HG02610 (cell line): ENCODE measurements around the gene U2AF2.

Experiments used
- ATAC-seq: cut with Tn5 transposase; IDR thresholded peaks from one replicate; pipeline ENCODE4 v1.9.1; 2021; ENCODE audit warnings: mild to moderate bottlenecking, moderate library complexity; ENCODE audit not compliant: unreplicated experiment

Gene U2AF2

DNA sequence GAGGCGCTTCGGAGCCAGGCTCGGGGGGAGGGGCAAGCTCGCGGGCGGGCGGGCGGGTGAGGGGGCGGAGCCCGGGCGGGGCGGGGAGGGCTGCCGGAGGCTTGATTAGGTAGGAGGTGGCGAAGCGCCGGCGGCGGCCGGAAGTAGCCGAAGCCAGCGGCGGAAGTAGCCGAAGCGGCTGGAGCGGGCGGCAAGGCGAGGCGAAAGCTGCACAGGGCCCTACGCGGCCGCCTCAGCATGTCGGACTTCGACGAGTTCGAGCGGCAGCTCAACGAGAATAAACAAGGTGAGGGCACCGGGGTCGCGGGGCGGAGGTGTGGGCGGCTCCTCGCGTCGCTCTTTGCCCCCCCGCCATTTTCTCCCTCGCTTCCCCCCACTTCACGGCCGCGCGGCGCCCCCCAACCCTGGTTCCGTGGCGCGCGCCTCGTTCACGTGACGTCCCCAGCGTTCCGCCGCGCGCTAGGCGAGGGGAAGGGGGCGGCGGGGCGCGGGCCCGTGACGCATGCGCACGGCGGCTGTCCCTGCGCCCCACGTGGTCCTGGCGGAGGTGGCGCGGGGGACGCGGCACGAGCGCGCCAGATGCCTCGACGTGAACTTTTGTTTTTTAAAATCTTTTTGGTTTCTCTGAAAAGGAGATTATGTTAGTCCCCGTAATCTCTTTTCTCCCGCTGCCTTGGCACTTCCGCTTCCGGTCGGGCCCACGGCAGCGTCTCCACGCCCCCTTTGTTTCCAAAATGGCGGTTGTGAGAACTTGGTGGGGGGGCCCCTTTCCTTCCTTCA, at the start of gene U2AF2:
Gene U2AF2 (plus strand): TSS at position 168 of the 780 bp plus-strand sequence. CDS start 70 bp downstream, at position 238.
- ATAC-seq: peak; percentile 34

DNA sequence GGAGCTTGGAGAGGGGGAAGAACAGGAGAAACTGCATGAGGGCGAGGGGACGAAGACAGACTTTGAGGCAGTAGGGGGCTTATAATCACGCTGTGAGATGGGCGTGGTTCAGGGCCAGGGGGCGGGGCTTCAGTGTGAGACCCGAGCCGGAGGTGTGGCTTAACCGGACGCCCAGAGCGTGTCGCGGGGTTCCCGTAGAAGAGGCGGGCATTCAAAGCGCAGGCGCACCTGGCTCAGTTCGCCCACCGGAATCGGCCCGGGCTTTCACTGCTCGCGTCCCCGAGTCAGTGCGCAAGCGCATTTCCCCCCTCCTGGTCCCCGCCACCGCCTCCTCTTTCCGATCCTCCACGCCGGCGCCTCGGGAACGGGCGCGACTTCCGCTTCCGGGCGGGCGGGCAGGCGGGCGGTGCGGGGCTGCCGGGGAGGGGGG, 49.6 kb upstream of the U2AF2 start:
- ATAC-seq: peak; percentile 61

DNA sequence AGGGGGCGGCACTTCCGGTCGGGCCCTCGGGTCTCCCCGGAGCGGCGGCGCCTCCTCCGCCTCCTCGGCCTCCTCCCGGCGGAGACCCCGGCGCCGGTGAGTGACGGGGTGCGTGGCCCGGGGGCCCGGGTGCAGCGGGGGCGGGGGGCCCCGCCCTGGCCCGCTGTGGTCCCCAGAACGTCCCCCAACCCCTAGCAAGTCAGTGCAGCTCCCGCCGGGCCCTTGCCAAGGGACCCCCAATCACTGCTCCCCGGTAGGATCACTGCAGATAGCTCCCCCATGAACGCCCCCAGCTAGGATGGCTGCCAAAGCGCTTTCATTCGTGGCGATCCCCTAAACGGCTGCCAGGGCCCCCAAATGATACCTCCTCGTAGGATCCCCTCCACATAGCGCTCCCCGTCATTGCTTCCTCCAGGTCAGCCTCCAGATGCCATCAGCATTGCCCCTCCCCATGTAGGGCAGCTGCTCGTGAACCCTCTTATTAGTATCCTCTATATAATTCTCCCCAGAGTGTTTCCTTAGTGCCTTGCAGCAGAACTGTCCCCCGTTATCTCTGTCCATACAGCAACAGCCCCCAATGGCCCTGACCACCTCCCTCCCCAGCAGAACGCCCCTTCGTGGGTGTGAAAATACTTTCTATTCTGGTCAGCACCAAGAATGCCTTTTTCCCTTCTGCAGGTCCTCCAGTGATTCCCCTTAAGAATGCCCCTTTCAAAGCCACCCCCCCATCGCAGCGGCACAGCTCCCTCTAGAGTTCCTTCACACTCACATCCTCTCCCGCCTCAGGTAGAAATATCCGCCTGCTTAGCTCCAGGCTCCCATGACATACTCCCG, 49.0 kb upstream of the U2AF2 start, which contains the start of gene ZNF865:
Gene ZNF865 (plus strand): TSS at position 11 of the 834 bp plus-strand sequence. CDS start 7,972 bp downstream, outside the sequence.
- peak; percentile 40 for ATAC-seq

DNA sequence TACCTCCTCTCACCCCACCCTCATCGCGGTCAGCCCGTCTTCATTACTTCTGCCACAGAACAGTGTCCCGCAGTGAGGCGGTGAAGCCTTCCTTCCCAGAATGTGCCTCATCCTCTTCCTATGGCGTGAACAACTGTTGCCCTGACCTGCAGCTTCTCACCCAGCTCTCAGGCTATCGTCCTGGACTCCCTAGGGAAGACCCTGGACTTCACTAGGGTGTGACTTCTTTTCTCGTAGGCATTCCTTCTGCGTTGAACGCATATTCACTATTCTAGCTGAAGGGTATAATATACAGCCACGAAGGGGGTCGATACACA, 48.4 kb upstream of the U2AF2 start:
- no peak for ATAC-seq

DNA sequence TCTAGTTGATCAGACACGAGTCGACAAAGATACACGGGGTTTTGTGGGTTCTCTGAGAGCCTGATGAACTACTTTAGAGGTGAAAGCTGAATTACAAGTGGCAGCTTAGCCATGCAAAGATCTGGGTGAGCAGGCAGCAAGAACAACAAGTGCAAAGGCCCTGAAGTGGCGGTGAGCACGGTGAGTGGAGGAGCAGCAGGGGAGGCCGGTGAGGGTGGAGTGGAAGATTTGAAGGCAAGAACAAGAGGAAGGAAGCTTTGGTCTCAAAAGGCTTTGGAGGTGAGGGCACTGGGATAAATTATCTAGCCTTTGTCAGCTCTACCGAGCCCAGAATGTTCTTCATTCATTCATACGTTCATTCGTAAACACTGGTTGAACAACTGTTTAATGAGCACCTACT, 48.0 kb upstream of the U2AF2 start:
- ATAC-seq: no peak

DNA sequence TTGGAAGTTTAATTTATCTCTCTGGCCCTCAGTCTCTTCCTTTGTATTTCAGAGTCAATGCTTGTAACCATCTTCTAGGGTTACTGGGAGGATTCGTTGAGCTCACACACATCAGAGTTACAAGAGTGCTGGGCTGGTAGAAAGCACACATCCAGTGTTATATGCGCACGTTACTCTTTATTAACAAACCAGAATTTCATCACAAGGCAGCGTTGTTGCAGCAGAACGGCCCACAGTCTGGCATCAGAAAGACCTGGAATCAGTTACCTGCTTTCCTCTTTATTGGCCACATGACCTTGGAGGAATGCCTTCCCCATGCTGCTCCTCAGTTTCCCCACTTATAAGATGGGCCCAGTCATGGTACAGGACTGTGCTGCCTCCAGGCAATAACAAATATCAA, 45.5 kb upstream of the U2AF2 start:
- no peak for ATAC-seq

DNA sequence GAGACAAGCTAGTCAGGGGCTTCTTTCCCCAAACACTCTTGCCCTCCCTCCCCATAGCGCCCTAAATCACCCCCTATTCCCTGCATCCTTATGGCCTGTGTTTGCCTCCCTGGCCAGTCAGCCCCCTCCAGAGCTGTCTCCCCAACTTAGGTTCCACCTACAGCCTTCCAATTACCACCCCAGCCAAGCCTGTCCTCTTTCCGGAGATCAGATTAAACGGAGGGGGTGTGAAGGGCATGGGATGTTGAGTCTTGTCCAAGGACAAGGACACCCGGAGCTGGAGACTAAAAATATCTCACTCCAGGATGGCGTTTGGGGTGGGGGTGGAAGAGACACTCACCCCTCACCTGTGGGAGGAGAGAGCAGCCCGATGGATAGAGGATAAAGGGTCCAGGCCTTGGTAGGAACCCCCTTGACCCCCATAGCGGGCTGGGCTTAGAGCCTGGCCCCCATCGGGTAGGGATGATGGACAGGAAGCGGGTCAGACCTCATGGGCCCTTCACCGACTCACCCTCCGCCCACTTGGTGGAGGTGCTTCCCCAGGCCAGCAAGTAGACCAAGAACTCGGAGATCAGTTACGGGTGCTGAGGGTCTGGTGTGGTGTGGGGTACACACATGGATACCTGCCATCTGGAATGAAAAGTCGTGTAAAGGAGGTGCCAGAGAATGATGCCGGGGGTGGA, 43.4 kb upstream of the U2AF2 start:
- ATAC-seq: no peak

DNA sequence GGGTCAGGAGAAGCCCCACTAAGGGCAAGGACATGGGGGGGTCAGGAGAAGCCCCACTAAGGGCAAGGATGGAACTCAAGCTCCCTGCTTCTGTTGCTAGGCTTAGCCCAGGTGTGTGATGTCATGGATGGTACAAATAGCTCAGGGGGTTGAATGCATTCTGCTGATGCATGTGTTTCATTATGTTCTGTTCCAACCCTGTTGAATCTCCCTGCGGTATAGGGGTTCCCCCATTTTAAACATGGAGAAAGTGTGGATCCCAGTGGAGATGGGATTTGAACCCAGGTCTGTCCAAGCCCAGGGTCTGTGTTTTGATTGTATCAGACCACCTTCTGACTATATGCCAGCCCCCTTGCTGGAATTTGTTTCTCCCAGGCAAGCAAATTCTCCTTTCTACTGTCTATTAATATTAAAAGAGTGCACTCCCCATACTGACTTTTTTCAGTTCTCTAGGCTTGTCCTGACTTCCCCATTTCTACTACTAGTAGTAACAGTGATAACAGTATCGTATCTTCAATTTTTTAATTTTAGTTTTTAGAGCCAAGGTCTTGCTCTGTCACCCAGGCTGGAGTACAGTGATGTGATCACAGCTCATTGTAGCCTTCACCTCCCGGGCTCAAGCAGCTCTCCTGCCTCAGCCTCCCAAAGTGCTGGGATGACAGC, 42.7 kb upstream of the U2AF2 start:
- no peak for ATAC-seq

DNA sequence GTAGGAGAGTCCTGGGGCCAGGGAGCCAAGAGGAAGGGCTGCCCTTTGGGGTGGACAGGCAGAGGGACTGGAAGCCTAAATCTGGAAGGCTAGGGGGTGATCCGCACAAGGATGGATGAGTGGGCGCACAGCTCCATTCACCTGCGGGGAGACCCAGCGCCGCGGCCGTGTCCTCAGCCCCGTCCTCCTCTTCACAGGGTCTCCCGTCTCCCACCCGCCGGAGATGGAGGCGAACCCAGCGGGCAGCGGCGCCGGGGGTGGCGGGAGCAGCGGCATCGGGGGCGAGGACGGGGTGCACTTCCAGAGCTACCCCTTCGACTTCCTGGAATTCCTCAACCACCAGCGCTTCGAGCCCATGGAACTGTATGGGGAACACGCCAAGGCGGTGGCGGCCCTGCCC, 41.4 kb upstream of the U2AF2 start:
- no peak for ATAC-seq

DNA sequence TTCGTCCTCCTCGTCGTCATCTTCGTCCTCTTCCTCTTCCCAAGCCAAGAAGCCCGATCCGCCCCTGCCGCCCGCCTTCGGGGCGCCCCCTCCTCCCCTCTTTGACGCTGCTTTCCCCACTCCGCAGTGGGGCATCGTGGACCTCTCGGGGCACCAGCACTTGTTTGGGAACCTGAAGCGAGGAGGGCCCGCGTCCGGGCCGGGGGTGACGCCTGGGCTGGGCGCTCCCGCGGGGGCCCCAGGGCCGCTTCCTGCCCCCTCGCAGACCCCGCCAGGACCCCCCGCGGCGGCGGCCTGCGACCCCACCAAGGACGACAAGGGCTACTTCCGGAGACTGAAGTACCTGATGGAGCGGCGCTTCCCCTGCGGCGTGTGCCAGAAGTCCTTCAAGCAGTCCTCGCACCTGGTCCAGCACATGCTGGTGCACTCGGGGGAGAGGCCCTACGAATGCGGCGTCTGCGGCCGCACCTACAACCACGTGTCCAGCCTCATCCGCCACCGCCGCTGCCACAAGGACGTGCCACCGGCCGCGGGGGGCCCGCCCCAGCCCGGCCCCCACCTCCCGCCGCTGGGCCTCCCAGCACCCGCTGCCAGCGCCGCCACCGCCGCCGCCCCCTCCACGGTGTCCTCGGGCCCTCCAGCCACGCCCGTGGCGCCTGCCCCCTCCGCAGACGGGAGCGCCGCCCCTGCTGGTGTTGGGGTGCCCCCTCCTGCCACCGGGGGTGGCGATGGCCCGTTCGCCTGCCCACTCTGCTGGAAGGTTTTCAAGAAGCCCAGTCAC, 40.7 kb upstream of the U2AF2 start:
- ATAC-seq: no peak

DNA sequence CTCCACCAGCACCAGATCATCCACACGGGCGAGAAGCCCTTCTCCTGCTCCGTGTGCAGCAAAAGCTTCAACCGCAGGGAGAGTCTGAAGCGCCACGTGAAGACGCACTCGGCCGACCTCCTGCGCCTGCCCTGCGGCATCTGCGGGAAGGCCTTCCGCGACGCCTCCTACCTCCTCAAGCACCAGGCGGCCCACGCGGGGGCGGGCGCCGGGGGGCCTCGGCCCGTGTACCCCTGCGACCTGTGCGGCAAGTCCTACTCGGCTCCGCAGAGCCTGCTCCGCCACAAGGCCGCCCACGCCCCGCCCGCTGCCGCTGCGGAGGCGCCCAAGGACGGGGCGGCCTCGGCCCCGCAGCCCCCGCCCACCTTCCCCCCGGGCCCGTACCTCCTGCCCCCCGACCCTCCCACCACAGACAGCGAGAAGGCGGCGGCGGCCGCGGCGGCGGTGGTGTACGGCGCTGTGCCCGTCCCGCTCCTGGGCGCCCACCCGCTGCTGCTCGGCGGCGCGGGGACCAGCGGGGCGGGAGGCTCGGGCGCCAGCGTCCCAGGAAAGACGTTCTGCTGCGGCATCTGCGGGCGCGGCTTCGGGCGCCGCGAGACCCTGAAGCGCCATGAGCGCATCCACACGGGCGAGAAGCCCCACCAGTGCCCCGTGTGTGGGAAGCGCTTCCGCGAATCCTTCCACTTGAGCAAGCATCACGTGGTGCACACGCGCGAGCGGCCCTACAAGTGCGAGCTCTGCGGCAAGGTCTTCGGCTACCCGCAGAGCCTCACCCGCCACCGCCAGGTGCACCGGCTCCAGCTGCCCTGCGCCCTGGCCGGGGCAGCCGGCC, 39.9 kb upstream of the U2AF2 start:
- no peak for ATAC-seq

DNA sequence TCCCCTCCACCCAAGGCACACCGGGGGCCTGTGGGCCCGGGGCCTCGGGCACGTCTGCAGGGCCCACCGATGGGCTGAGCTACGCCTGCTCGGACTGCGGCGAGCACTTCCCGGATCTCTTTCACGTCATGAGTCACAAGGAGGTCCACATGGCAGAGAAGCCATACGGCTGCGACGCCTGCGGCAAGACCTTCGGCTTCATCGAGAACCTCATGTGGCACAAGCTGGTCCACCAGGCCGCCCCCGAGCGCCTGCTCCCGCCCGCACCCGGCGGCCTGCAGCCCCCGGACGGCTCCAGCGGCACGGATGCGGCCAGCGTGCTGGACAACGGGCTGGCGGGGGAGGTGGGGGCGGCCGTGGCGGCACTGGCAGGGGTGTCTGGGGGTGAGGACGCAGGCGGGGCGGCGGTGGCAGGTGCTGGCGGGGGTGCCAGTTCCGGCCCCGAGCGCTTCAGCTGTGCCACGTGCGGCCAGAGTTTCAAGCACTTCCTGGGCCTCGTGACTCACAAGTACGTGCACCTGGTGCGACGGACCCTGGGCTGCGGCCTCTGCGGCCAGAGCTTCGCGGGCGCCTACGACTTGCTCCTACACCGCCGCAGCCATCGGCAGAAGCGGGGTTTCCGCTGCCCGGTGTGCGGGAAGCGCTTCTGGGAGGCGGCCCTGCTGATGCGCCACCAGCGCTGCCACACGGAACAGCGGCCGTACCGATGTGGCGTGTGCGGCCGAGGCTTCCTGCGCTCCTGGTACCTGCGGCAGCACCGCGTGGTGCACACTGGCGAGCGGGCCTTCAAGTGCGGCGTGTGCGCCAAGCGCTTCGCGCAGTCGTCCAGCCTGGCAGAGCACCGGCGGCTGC, 39.1 kb upstream of the U2AF2 start:
- ATAC-seq: no peak

DNA sequence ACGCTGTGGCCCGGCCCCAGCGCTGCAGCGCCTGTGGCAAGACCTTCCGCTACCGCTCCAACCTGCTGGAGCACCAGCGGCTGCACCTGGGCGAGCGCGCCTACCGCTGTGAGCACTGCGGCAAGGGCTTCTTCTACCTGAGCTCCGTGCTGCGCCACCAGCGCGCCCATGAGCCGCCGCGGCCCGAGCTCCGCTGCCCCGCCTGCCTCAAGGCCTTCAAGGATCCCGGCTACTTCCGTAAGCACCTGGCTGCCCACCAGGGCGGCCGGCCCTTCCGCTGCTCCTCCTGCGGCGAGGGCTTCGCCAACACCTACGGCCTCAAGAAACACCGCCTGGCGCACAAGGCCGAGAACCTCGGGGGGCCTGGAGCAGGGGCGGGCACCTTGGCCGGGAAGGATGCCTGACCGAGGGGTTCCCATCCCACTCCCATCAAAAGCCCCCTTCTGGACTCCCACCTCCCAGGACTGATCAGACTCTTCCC, 38.4 kb upstream of the U2AF2 start:
- ATAC-seq: no peak

DNA sequence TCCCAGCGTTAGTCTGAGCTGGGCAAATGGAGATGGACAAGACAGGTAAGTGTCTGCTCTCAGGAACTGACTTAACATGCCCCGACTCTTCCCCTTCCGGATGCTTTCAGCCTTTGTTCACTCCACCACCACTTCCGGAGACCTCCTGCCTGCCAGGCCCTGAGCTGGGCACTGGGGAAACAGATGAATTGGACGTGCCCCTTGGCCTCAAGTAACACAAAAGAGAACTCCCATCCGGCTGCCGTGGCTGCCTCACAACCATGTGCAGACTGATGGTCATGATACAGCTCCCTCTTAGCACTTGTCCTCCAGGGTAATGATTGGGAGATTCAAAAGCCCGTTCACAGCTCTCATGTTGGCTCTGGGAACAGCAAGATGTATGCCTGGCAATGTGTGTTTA, 37.4 kb upstream of the U2AF2 start:
- no peak for ATAC-seq

DNA sequence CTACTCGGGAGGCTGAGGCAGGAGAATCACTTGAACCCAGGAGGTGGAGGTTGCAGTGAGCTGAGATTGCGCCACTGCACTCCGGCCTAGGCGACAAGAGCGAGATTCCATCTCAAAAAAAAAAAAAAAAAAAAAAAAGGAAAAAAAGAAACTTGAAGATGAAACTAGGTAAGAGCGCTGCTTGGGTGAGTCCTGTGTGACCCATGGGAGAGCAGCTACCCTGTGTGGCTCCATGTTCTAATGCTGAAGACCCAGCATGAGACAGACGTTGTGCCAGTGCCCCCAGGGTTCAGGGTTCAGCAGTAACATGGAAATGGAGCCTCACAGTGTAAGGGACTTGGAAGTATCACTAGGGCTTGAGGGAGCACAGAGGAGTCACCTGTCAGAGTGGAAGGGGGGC, 36.4 kb upstream of the U2AF2 start:
- ATAC-seq: no peak

DNA sequence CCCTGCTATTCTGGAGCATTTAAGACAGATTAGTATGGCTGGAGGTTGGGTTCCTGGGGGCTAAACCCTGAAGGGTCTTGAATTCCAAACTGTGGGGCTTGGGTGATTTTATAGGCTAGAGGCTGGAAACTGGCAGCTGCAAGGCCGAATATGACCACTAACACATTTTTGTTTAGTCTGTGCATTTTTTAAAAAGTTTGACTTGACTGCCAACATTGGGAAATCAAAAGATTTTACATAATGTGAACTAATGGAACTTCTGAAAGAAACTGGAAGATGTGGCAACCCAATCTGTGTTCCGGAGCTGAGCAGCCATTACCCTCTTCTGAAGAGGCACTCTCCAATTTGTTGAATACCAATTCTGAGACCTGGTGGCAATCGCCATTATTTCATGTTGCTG, 35.5 kb upstream of the U2AF2 start:
- ATAC-seq: no peak

DNA sequence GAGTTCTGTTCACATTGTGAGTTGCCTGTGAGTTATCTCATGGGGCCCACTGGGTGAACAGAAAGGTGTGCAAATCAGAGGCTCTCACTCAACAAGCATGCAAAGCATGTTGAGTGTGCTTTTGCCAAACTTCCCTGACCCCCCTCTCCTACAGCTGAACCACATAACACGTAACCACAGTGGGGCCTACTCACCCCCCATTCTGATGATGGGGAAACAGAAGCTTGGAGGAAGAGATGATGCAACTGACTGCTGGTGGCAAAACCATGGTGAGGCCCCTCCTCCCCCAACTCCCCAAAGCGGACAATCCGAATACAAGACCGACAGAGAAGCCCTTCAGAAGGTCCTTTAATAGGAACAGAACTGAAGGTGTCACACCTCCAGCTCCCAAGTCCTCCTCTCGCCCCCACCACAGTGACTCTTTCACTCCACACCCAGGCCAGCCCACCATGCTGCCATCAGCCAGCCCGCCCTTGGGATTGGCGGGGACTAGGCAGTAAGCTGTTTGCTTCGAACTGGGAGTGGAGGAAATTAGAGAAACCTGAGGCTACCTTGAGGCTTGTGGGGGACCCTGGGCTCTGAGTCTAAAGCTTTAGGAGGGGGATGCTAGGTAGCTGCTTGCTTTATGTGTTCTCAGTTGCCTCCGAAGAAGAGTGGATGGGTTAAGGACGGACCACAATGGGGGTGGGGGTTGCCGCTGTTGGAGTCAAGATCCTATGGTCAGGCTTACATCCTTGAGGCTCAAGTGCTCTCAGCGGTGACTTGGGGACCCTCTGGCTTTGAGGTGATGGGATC, 34.2 kb upstream of the U2AF2 start:
- no peak for ATAC-seq
